T-helper 1 cell treated with Interleukin-12 subunit alpha and Interleukin-12 subunit beta and Interleukin-4 antibody, amounts not matched to agents 30 μg/mL and 1 μg/mL, for 36 hours (primary cell): ENCODE measurements around the gene SSR3.
"Not testable (repeated sequence)": the region's sequence is repeated elsewhere in the genome, so short reads cannot be mapped to it uniquely, and the experiment has no call there.

Experiments
- H3K27ac Mint-ChIP-seq: one replicate; pipeline ENCODE4 v1.8.0; 2021; ENCODE audit warnings: mild to moderate bottlenecking, mixed read lengths
- H3K27me3 Mint-ChIP-seq: one replicate; pipeline ENCODE4 v1.8.0; 2021; ENCODE audit warnings: low read depth, mixed read lengths
- H3K36me3 Mint-ChIP-seq: one replicate; pipeline ENCODE4 v1.8.0; 2021; ENCODE audit warnings: low read depth, mixed read lengths
- H3K4me1 Mint-ChIP-seq: one replicate; pipeline ENCODE4 v1.8.0; 2021; ENCODE audit warnings: low read depth, mixed read lengths
- H3K4me3 Mint-ChIP-seq: one replicate; pipeline ENCODE4 v1.8.0; 2021; ENCODE audit warnings: mild to moderate bottlenecking, moderate library complexity, mixed read lengths
- H3K9me3 Mint-ChIP-seq: one replicate; pipeline ENCODE4 v1.8.0; 2021; ENCODE audit warnings: mixed read lengths

Gene SSR3

DNA sequence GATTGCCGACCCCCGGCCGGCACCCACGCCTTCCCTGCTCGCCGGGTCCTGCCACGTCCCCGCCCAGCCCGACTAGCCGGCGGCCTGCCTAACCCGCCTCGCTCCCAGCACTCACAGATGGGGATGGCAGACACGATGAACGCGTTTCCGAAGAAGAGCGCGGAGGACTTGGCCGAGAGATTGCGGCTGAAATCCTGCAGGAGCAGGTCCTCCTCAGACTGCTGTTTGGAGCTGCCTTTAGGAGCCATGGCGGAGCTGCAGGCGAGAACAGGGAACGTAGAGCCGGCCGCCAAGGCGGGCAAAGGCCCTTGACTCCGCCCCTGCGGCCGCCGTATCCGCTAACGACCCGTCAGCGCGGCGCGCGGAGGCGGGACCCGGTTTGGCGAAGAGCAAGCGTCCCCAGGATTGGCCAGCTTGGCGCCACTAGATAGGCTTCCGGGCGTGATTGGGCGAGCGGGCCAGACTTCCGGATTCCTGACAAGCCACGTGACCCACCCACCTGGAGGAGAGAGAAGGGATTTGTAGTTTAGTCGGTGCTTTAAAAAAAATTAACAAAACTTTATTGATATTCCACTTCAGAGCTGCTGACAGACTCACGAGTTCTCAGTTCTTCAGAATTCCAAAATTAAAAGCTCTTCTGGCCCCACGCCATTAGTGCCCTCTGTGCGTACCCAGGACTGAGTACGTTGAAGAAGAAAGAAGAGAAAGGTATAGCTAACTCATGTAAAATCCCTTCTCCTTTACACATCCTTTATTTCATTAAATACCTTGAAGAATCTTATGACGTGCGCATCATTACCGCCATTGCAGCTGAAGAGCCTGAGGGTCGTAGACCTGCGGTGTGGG, at the start of gene SSR3:
Gene SSR3 (minus strand): TSS at position 276 of the 846 bp plus-strand sequence. CDS start 28 bp downstream, at position 248.
- Mint-ChIP-seq H3K9me3 (no peaks in the 10 kb centered on the region), H3K4me3 (peak within 1 kb of the TSS; percentile 94), H3K27ac (peak within 1 kb of the TSS; percentile 91), H3K36me3 (peaks cover 32% of the 10 kb centered on the region), H3K27me3 (peaks cover 5% of the 10 kb centered on the region), H3K4me1 (peaks cover 47% of the 10 kb centered on the region)

DNA sequence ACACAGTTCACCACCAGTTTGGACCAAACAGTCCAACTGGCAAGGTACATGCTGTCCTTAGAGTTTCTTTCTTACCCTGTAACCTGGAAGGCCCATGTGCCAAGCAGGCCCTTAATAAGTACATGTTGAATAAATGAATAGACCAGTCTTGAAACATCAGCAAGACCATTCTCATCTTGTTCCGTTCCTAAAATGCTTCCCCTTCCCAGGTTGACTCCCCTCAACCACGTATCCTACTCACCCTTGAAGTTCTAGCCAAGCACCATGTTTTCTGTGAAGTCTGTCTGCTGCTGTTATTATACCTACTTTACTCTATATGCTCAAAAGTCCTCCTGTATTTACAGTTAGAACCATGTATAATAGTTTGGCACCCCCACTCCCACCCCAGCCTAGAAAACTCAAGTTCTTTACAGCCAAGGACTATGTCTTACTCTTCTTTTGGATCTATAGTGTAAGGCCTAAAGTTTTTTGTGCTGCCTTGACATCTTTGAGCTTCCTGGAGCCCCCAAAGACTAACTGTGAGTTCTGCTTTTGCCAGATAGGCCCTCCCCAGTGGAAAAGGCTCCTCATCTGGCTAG, 49.2 kb upstream of the SSR3 start:
- H3K4me3 Mint-ChIP-seq: no peak overlapping the region
- H3K27me3 Mint-ChIP-seq: peaks cover 20% of the 10 kb centered on the region
- H3K9me3 Mint-ChIP-seq: no peaks in the 10 kb centered on the region
- H3K27ac Mint-ChIP-seq: no peak overlapping the region
- H3K36me3 Mint-ChIP-seq: no peaks in the 10 kb centered on the region
- H3K4me1 Mint-ChIP-seq: peaks cover 32% of the 10 kb centered on the region

DNA sequence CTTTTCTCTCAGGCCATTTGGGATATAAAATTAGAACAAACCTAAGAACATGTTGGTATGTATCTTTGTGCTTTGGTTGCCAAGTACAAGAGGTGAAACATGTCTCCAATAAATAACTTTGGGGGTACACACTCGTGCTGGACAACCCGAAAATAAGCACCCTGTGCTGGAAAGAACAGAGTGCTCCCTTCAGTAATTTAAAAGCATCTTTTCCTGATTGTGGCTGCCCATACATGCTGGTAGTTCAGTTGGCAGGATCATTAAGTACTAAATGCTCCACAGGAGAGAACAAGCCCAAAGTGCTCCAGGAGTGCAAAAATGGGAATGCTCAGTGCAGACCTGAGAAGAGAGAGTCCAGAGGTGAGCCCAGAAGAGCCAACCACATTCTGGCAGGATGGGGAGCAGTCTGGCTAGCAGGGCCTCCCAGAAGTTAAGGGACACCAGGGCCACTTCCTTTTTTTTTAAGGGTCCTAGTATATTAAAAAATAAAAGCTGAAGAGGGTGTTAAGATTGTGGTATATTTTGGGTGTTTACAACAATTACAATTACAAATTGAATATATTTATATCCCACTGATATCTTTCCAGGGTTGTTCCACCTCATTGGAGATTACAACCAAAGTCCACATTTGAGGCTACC, 48.6 kb upstream of the SSR3 start:
- Mint-ChIP-seq H3K27me3 (peaks cover 14% of the 10 kb centered on the region), H3K36me3 (no peaks in the 10 kb centered on the region)

DNA sequence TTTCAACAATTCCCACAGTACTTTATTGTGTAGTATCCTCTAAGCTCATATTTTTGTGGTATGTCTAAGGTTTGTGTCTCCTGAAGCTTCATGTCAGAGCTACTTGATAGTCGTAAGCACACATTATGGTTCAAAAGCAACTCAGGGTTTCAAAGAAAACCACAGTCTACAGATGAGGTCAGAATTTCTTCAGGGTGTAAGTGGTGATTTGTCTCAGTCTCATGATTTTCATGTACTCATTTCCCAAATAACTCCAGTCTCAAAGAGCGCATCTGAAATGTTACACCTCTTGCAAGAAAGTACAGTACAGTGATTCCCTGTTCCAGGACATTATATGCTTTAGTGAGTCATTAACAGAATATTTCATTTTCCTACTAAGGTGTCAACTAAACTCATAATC, 47.5 kb upstream of the SSR3 start:
- Mint-ChIP-seq H3K9me3 (no peaks in the 10 kb centered on the region), H3K4me1 (peaks cover 21% of the 10 kb centered on the region), H3K4me3 (no peak overlapping the region), H3K27me3 (peaks cover 5% of the 10 kb centered on the region), H3K36me3 (no peaks in the 10 kb centered on the region), H3K27ac (no peak overlapping the region)

More for the DNA sequence above, 48.6 kb upstream of the SSR3 start:
- no peak overlapping the region for H3K4me3 Mint-ChIP-seq
- H3K9me3 Mint-ChIP-seq: no peaks in the 10 kb centered on the region
- peaks cover 30% of the 10 kb centered on the region for H3K4me1 Mint-ChIP-seq
- H3K27ac Mint-ChIP-seq: no peak overlapping the region

DNA sequence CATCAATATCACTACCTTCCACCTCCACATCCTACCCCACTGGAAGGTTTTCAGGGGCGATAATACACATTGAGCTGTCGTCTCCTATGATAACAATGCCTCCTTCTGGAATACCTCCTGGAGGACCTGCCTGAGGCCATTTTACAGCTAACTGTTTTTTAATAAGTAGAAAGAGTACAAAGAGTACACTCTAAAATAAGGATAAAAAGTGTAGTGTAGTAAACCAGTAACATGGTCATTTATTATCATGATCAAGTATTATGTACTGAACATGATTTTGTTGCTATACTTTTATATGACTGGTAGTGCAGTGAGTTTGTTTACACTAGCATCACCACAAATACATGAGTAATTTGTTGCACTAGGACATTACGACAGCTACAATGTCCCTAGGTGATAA, 46.6 kb upstream of the SSR3 start:
- H3K4me3 Mint-ChIP-seq: no peak overlapping the region
- no peaks in the 10 kb centered on the region for H3K9me3 Mint-ChIP-seq
- H3K36me3 Mint-ChIP-seq: peaks cover 2% of the 10 kb centered on the region
- H3K27me3 Mint-ChIP-seq: peaks cover 14% of the 10 kb centered on the region
- H3K27ac Mint-ChIP-seq: no peak overlapping the region
- peaks cover 18% of the 10 kb centered on the region for H3K4me1 Mint-ChIP-seq

DNA sequence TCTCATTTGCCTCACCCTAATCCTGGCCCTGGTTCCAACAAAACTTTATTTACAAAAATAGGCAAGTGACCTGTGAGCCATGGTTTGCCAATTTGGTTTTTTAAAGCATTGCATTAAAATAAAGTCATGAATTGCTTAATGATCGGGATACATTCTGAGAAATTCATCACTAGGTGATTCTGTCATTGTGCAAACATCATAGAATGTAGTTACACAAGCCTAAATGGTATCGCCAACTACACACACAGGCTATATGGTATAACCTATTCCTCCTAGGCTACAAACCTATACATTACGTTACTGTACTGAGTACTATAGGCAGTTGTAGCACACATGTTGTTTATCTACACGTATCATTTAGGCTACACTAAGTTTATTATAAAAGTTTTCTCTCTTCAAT, 45.9 kb upstream of the SSR3 start:
- Mint-ChIP-seq H3K27ac (no peak overlapping the region), H3K9me3 (no peaks in the 10 kb centered on the region), H3K4me3 (no peak overlapping the region), H3K36me3 (peaks cover 2% of the 10 kb centered on the region), H3K4me1 (peaks cover 15% of the 10 kb centered on the region), H3K27me3 (peaks cover 20% of the 10 kb centered on the region)

DNA sequence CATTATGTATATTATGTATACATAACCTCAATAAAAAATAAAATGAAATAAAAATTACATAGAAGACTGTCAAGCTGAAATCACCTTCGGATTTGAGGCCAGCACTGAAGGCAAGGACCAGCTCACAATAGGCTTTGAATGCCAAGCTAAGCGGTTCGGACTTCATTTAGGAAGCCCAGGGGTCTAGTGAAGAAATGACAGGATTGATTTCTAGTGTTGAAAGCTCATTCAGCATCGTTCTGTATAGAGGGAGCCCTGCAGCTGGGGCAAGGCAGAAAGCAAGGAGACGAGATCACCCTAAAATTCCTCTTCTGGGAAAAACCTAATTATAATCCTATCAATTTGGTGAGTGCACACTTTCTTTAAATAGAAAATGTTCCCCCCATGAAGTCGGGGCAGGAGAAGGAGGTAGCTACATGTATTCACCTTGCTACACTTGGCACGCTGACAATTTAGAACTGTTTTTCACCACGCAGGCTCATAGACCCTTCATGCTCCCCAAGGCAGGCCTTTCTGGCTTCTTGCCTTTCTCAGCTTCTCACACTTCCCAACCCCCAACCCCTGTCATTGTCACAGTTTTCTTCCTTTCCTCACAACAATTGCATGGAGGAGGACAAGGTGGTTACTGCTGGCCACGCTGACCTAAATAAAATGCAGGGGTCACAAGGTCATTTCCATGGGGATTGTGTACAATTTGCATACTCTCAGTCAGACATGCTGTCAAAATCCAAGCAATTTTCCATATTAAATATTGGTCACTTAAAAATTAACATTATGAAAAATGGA, 44.4 kb upstream of the SSR3 start:
- Mint-ChIP-seq H3K4me3 (no peak overlapping the region), H3K27ac (no peak overlapping the region), H3K27me3 (peaks cover 26% of the 10 kb centered on the region), H3K4me1 (peaks cover 19% of the 10 kb centered on the region), H3K36me3 (peaks cover 2% of the 10 kb centered on the region), H3K9me3 (no peaks in the 10 kb centered on the region)

DNA sequence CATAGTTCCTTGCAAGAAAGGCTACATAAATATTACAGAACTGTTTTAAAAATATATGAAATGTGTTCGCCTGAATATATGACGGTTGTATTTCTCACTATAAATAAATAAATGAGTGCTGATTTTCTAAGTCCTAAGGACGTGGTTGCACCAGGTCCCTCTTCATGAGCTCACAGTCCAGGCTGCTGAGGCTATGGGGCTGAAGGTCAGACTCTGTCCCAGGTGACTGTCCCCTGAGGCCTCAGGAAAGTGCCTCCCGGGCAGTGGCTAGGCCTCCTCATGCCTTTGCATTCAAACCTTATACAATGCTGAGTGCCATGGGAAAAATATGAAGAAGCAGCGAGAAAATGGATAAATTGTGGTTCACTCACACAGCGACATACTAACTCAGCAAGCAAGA, 43.5 kb upstream of the SSR3 start:
- Mint-ChIP-seq H3K4me1 (peaks cover 20% of the 10 kb centered on the region), H3K27ac (no peak overlapping the region), H3K36me3 (peaks cover 2% of the 10 kb centered on the region)

DNA sequence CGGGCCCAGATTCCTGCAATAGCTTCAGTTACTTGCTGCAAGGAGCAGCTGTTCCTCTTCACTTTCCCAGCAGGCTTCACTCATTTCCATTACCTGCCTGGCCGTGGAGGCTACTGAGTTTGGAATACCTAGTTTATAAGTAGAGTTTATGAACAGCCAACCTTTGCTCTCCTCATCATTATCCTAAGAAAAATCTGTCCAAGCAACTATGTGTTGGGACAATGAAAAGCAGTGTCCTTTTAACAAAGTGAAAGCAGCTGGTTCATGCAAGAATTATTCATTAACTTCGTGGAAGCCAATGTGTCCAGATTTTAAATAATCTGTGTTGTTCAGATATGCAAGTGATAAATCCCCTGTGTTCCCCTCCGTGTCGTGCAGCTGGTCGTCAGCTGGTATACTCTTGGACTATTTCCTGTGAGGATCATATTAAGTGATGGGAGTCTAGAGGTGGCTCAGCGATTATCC, 39.3 kb upstream of the SSR3 start:
- Mint-ChIP-seq H3K4me3 (no peak overlapping the region), H3K36me3 (peaks cover 2% of the 10 kb centered on the region), H3K27ac (no peak overlapping the region), H3K27me3 (peaks cover 42% of the 10 kb centered on the region), H3K4me1 (peaks cover 9% of the 10 kb centered on the region), H3K9me3 (no peaks in the 10 kb centered on the region)

More for the DNA sequence above, 43.5 kb upstream of the SSR3 start:
- Mint-ChIP-seq H3K4me3 (no peak overlapping the region), H3K9me3 (no peaks in the 10 kb centered on the region), H3K27me3 (peaks cover 27% of the 10 kb centered on the region)

DNA sequence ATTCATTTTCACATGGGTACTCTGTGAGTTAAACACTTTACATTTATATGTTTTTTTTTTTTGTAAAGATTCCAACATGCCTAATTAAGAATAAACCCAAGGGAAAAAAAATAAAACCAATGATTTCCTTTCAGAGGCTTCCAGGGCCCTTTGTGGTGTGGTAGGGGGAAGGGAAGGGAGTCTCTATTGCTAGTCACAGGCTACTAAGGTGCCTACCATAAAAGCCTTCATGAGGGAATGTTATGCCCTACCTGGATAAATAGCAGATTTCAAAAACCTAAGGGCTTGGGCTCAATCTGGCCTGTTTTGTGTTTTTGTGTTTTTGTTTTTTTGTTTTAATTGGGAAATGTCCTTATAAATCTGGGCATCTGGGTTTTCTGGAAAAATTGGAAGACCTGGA, 38.9 kb upstream of the SSR3 start:
- Mint-ChIP-seq H3K36me3 (peaks cover 2% of the 10 kb centered on the region), H3K9me3 (no peaks in the 10 kb centered on the region), H3K4me1 (peaks cover 9% of the 10 kb centered on the region), H3K27me3 (peaks cover 42% of the 10 kb centered on the region), H3K27ac (no peak overlapping the region), H3K4me3 (no peak overlapping the region)

DNA sequence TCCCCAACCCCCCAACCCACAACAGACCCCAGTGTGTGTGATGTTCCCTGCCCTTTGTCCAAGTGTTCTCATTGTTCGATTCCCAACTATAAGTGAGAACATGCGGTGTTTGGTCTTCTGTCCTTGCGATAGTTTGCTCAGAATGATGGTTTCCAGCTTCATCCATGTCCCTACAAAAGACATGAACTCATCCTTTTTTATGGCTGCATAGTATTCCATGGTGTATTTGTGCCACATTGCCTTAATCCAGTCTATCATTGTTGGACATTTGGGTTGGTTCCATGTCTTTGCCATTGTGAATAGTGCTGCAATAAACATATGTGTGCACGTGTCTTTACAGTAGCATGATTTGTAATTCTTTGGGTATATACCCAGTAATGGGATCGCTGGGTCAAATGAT, 34.9 kb upstream of the SSR3 start:
- not testable (repeated sequence) for H3K4me3 Mint-ChIP-seq, H3K9me3 Mint-ChIP-seq, H3K27ac Mint-ChIP-seq, H3K36me3 Mint-ChIP-seq, H3K4me1 Mint-ChIP-seq
- H3K27me3 Mint-ChIP-seq: peaks cover 27% of the 10 kb centered on the region

DNA sequence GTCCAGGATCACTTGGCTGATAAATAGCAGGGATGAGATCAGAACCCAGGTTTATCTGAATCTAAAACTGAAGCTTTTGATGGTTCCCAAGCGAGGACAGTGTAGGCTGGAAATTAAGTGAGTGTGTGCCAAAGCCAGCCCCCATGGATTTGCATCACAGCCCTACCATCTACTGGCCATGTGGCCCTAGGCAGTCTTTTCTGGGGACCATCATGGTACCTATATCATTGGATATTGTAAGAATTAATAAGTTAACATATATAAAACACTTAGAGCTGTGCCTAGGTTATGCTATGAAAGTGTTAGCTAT, 32.8 kb upstream of the SSR3 start:
- no peaks in the 10 kb centered on the region for H3K9me3 Mint-ChIP-seq
- H3K27ac Mint-ChIP-seq: no peak overlapping the region
- H3K4me3 Mint-ChIP-seq: no peak overlapping the region

DNA sequence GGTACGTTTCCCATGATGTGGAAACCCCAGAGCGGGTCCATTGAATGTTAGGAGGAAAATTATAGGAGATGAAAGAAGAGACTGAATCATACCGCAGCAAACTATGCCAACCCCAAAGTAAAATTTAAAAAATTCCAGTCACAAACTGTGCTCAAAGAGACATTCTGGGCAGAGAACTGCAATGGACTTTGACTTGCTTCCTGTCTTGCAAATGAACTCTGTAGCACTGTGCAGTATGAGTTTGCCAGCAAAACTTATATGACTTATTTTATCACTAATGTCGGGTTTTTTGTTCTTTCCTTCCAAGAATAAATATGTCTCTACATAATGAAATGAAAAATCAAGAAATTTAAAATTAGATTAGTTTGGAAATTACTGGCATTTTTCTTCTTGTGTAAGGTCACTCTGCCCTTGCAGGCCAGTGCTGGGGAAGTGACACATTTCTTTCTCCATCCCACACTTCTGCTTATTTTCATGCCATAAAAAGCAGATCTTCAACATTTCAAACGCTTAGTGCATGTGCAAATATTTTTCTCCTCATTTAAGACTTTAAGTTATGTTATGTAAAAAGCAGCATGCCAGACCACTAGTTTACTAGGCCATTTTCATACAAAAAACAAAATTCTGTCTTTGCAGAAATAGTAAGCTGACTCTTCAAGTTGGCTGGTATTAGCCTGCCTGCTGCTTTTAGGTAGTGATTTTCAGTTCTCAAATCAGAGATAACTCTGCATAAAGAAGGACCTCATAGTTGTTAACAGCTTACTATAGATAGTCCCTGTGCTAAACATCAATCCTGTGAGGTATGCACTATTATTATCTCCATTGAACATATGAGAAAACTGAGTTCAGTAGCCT, 32.2 kb upstream of the SSR3 start:
- H3K27me3 Mint-ChIP-seq: peaks cover 22% of the 10 kb centered on the region
- peaks cover 11% of the 10 kb centered on the region for H3K4me1 Mint-ChIP-seq
- no peak overlapping the region for H3K4me3 Mint-ChIP-seq
- no peaks in the 10 kb centered on the region for H3K9me3 Mint-ChIP-seq
- no peaks in the 10 kb centered on the region for H3K36me3 Mint-ChIP-seq
- H3K27ac Mint-ChIP-seq: no peak overlapping the region

More for the DNA sequence above, 32.8 kb upstream of the SSR3 start:
- no peaks in the 10 kb centered on the region for H3K36me3 Mint-ChIP-seq
- H3K4me1 Mint-ChIP-seq: peaks cover 11% of the 10 kb centered on the region
- peaks cover 22% of the 10 kb centered on the region for H3K27me3 Mint-ChIP-seq

DNA sequence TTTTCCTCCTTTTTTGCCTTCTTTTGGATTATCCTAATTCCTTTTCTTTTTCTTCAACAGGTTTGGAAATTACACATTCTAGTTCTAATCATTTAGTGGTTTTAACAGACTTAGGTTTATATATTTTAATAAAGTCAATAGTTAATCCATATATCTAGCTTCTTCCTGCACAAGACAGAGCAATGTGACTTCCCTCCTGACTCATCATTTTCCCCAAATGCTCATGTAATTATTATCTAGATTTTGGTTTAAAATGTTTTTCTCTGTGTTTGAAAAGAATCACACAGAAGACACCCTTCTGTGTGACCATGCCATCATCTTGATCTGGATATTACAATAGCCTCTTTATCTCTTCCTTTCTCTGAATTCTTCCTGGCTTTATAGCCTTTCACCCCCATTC, 28.6 kb upstream of the SSR3 start:
- no peak overlapping the region for H3K27ac Mint-ChIP-seq
- H3K4me1 Mint-ChIP-seq: peaks cover 9% of the 10 kb centered on the region
- no peaks in the 10 kb centered on the region for H3K36me3 Mint-ChIP-seq
- peaks cover 7% of the 10 kb centered on the region for H3K27me3 Mint-ChIP-seq
- no peaks in the 10 kb centered on the region for H3K9me3 Mint-ChIP-seq
- H3K4me3 Mint-ChIP-seq: no peak overlapping the region
